ENCODE measurements around the gene SUGCT.

Gene SUGCT

DNA sequence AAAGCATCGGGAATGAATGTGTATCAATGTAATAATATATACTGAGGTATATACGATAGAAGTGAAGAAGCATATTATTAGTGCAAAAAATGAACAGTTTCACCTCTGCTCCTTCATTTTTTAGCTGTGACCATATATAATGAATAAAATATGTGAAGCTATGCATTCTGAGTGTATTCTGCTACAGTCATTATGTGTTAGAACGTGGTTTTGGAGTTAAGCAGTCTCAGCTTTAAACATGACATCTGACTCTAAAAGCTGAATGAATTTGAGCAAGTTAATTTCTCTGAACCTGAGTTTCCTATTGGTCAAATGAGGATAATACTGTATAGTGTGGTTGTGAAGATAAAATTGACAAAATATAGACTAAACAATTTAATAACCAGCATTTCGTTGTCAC lies 358.1 kb downstream of the SUGCT start:
- Mint-ChIP-seq H3K27ac (no peak overlapping the region), H3K4me3 (no peak overlapping the region), H3K27me3 (ENCODE audit: low read depth, poor library complexity) (no peaks in the 10 kb centered on the region), H3K4me1 (no peaks in the 10 kb centered on the region), H3K36me3 (ENCODE audit: low read depth) (no peaks in the 10 kb centered on the region), H3K9me3 (peaks cover 4% of the 10 kb centered on the region)
- TF ChIP-seq, protein P1, sequence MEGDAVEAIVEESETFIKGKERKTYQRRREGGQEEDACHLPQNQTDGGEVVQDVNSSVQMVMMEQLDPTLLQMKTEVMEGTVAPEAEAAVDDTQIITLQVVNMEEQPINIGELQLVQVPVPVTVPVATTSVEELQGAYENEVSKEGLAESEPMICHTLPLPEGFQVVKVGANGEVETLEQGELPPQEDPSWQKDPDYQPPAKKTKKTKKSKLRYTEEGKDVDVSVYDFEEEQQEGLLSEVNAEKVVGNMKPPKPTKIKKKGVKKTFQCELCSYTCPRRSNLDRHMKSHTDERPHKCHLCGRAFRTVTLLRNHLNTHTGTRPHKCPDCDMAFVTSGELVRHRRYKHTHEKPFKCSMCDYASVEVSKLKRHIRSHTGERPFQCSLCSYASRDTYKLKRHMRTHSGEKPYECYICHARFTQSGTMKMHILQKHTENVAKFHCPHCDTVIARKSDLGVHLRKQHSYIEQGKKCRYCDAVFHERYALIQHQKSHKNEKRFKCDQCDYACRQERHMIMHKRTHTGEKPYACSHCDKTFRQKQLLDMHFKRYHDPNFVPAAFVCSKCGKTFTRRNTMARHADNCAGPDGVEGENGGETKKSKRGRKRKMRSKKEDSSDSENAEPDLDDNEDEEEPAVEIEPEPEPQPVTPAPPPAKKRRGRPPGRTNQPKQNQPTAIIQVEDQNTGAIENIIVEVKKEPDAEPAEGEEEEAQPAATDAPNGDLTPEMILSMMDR (IDR thresholded peaks at IDR 0.05) = no peak
- DNase-seq = no peak

DNA sequence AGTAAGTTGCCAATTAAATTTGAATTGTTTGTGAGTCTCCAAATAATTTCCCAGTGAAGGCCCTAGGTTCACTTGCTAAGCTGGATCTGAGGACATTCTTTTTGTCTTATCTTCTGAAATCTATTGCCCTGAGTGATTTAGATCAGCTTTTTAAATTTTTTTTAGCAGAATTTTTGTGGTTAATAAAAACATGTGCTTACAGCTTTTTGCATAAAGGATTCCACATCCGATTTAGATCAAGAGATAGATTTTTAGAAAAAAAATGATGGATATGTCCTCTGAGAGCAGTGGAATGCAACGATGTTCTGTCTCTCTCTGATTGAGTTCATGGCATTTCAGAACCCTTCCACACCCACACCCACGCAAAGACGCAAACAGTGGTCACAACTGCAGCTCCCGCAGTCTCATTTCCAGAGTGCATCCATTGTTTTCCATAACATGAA lies 358.8 kb downstream of the SUGCT start:
- H3K4me3 Mint-ChIP-seq = no peak overlapping the region
- no peaks in the 10 kb centered on the region for H3K4me1 Mint-ChIP-seq
- TF ChIP-seq, protein P1 (IDR thresholded peaks at IDR 0.05) = no peak
- no peaks in the 10 kb centered on the region for H3K27me3 Mint-ChIP-seq (ENCODE audit: low read depth, poor library complexity)
- no peaks in the 10 kb centered on the region for H3K36me3 Mint-ChIP-seq (ENCODE audit: low read depth)
- H3K9me3 Mint-ChIP-seq = peaks cover 3% of the 10 kb centered on the region
- DNase-seq = no peak
- H3K27ac Mint-ChIP-seq = no peak overlapping the region

DNA sequence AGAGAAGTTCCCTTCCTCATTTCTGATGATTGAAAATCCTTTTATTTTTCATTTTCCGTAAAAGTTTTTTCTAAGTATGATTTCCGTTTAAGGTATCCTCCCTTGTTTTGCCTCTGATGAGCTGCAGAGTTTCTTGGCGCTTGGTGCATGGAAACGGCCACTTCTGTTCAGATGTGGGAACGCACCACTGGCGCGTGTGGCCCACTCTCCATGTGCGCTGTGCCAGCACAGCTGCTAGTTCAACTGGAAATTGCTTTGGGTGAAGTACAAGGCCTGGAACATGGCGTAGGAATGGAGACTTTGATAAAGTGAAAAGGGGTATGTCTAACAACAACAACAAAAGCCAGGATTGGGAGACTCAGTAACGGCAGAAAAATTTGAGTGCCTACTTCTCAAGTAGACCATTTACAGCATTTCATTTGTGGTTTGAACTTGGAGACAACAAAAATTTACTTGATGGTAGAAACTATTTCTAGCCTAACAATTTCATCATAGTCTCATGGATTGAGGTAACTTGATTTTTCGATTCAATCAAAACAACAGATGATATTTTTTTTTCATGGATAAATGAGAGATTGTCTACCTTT lies 364.2 kb downstream of the SUGCT start:
- DNase-seq = no peak
- Mint-ChIP-seq H3K4me3 (no peak overlapping the region), H3K27ac (no peak overlapping the region), H3K4me1 (no peaks in the 10 kb centered on the region), H3K36me3 (ENCODE audit: low read depth) (no peaks in the 10 kb centered on the region), H3K27me3 (ENCODE audit: low read depth, poor library complexity) (no peaks in the 10 kb centered on the region), H3K9me3 (no peaks in the 10 kb centered on the region)
- TF ChIP-seq, protein P1 (IDR thresholded peaks at IDR 0.05) = no peak

DNA sequence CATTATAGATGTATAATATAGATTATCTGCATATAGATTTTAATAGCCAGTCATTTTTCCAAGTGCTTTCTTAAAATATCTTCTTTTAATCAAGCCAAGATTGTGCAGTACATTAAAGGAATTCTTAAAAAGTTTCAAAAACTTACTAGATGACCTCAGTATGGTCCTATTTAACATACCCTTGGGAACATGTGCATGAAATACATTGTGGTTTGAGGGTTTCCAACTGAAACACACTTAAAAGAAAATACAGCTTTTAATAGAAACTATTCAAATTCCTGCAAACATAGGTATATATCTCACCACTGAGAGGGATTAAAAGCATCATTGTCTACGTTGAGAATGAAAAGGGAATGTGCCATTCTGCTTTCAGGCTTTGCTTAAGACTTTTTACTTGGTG lies 364.9 kb downstream of the SUGCT start:
- no peaks in the 10 kb centered on the region for H3K27me3 Mint-ChIP-seq (ENCODE audit: low read depth, poor library complexity)
- TF ChIP-seq, protein P1 (IDR thresholded peaks at IDR 0.05) = no peak
- H3K4me3 Mint-ChIP-seq = no peak overlapping the region
- DNase-seq = no peak
- no peak overlapping the region for H3K27ac Mint-ChIP-seq
- no peaks in the 10 kb centered on the region for H3K36me3 Mint-ChIP-seq (ENCODE audit: low read depth)
- no peaks in the 10 kb centered on the region for H3K9me3 Mint-ChIP-seq
- H3K4me1 Mint-ChIP-seq = no peaks in the 10 kb centered on the region

DNA sequence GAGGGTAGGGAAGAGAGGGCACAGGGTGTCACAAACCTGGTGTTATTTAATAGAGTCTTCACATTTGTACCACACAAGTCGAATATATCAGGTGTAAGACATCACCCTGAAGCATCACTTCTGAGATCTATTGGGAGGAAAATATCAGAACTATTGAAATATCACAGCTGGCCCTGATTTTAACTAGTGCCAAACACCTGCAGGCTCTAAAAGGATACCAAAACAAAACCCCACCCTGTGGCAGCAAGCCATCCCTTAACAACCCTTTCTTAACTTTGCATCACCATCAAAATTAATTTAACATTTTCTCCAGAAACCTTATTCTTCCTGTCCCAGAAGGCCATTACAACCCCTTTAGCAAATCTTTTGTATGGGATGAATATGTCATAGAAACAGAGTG lies 365.4 kb downstream of the SUGCT start:
- no peaks in the 10 kb centered on the region for H3K36me3 Mint-ChIP-seq (ENCODE audit: low read depth)
- TF ChIP-seq, protein P1 (IDR thresholded peaks at IDR 0.05) = no peak
- DNase-seq = no peak
- no peak overlapping the region for H3K4me3 Mint-ChIP-seq
- no peaks in the 10 kb centered on the region for H3K9me3 Mint-ChIP-seq
- no peak overlapping the region for H3K27ac Mint-ChIP-seq
- no peaks in the 10 kb centered on the region for H3K4me1 Mint-ChIP-seq
- no peaks in the 10 kb centered on the region for H3K27me3 Mint-ChIP-seq (ENCODE audit: low read depth, poor library complexity)

DNA sequence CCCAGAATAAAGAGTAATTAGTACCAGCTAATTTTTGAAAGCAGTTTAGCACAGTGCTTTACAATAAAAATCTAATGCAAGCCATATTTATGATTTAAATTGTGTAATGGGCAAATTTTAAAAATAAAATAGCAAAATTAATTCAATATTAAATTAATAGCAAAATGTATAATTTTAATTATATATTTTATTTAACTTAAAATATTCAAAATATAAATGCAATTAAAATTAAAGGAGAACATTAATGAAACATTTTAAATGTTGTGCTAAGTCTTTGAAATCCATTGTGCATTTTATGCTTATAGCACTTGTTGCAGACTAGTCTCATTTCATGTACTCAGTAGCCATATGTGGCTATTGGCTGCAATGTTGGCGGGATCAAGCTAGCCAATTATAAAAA lies 367.6 kb downstream of the SUGCT start:
- peaks cover 14% of the 10 kb centered on the region for H3K36me3 Mint-ChIP-seq (ENCODE audit: low read depth)
- TF ChIP-seq, protein P1 (IDR thresholded peaks at IDR 0.05) = no peak
- H3K9me3 Mint-ChIP-seq = peaks cover 16% of the 10 kb centered on the region
- no peak for DNase-seq
- H3K27me3 Mint-ChIP-seq (ENCODE audit: low read depth, poor library complexity) = peaks cover 4% of the 10 kb centered on the region
- no peak overlapping the region for H3K4me3 Mint-ChIP-seq
- H3K4me1 Mint-ChIP-seq = no peaks in the 10 kb centered on the region
- no peak overlapping the region for H3K27ac Mint-ChIP-seq
